Astrocyte (in vitro differentiated cells and primary cell): ENCODE results near the gene STING1.
"Not testable (repeated sequence)": the region's sequence is repeated elsewhere in the genome, so short reads cannot be mapped to it uniquely, and the experiment has no call there.

Experiments used
- EZH2 ChIP-seq: IDR thresholded peaks from 2 replicates; pipeline ENCODE4 v1.6.1; 2012; ENCODE audit warnings: mild to moderate bottlenecking, low read length, inconsistent platforms; ENCODE audit not compliant: insufficient read depth
- TF ChIP-seq, protein P1 (sequence below): IDR thresholded peaks from 2 replicates; pipeline ENCODE4 v1.5.1; 2011; ENCODE audit warnings: low read depth, mild to moderate bottlenecking, inconsistent platforms, low read length, moderate library complexity; ENCODE audit not compliant: insufficient read depth

DNA sequence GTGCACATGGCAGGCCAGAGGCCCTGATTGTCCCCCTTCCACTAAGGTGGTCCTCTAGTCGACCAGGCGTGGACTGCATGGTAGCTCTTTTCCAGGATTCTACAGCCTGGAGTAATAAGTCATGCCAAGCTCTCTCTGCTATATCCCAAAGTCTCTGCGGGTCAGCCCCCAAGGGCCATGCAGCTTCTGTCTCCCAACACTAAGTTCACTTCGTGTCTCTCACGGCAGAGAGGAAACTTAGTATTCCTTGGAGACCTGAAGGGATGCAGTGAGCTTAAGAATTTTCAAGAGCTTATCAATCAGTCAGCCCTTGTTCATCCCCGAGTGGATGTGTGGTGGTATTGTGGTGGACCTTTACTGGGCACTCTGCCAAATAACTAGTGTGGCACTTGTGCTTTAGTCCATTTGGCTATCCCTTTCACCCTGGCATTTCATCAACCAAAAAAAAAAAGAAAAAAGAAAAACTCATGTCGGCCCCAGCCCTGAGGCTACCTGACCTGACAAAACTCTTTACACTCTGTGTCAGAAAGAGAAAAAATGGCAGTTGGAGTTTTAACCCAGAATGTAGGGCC is 45.4 kb upstream of the STING1 start:
- TF ChIP-seq, protein P1, sequence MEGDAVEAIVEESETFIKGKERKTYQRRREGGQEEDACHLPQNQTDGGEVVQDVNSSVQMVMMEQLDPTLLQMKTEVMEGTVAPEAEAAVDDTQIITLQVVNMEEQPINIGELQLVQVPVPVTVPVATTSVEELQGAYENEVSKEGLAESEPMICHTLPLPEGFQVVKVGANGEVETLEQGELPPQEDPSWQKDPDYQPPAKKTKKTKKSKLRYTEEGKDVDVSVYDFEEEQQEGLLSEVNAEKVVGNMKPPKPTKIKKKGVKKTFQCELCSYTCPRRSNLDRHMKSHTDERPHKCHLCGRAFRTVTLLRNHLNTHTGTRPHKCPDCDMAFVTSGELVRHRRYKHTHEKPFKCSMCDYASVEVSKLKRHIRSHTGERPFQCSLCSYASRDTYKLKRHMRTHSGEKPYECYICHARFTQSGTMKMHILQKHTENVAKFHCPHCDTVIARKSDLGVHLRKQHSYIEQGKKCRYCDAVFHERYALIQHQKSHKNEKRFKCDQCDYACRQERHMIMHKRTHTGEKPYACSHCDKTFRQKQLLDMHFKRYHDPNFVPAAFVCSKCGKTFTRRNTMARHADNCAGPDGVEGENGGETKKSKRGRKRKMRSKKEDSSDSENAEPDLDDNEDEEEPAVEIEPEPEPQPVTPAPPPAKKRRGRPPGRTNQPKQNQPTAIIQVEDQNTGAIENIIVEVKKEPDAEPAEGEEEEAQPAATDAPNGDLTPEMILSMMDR, result not testable (repeated sequence)
- not testable (repeated sequence) for TF ChIP-seq EZH2
